GM21528 (cell line): Measurements from ENCODE around the gene SETD9.

ENCODE experiments used
- ATAC-seq: cut with Tn5 transposase; IDR thresholded peaks from one replicate; pipeline ENCODE4 v1.9.1; 2021; ENCODE audit warnings: mild to moderate bottlenecking, moderate library complexity; ENCODE audit not compliant: unreplicated experiment, low FRiP score

SETD9 gene

DNA sequence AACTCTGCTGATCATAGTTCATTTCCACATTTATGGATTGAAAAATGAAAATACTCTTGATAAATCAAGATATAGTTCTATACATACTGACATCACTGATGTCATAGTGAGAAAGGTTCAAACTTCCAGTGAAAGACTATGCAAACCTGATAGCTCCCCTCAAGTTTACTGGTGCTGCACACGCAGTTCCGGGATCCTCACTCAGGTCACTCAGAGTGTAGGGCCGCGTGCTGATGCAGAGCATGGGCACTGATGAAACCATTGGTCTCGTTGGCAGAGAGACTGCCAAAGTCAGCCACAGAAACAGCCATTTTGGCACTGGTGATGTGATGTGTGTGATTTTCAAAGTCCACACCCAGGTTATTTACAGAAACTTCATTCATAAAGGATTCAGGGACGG is 13.5 kb downstream of the SETD9 start:
- ATAC-seq: no peak

GRCh38 chr5:56934325-56934724 is 24.9 kb downstream of the SETD9 start:
- ATAC-seq: no peak

DNA sequence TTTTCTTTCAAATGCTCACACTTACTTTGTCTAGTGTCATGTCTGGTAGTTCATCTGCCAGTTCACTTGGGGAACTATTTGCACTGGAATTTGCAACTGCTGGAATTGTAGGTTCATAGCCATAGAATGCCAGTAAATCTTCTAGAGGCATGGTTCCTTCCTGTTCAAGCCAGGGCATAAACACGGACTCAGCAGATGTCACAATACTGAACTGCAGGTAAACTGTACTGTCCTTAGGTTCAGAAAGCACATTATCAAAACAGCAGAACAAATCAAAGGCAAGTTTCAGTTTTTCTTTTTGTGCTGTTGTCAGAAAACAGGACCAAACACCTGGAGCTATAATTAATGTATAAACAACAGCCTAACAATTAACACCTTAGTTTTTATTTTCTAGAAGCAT is 29.5 kb downstream of the SETD9 start:
- no peak for ATAC-seq

DNA sequence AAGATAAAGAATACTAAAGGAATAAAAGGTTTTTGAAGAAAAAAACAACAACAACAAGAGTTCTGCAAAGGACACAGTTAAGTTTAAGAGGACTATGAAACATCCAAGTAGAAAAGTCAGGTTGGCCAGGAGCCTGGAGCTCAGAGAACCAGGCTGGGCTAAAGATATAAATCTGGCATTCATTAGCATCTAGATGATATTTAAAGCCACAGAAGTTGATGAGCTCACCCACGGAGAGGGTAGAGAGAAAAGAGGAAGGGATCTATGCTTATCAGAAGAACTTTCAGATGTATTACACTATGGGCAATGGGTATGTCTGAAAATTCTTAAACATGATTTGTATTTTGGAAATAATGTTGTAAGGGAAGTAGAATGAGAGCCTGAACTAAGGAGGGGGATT is 32.6 kb downstream of the SETD9 start:
- no peak for ATAC-seq

DNA sequence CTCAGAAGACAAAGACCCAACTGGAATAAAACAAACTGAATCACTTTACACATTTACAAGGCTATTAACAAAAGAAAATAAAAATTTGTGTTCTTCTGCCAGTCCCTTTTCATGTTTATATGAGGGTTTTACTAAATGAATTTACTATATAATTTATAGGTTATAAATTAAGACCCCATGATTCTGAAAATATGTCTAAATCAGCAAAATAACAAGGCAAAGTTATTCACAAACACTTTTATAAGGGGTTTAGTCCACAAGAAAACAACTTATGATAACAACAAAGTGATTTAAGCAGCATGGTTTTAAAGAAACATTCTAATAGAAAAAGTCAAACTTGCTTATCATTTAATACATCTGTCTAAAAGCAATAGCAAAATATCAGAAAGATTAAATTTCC is 37.7 kb downstream of the SETD9 start:
- no peak for ATAC-seq

- peak; percentile 51 for ATAC-seq
These were observed 41.3 kb downstream of the SETD9 start for GRCh38 chr5:56950626-56951125.

DNA sequence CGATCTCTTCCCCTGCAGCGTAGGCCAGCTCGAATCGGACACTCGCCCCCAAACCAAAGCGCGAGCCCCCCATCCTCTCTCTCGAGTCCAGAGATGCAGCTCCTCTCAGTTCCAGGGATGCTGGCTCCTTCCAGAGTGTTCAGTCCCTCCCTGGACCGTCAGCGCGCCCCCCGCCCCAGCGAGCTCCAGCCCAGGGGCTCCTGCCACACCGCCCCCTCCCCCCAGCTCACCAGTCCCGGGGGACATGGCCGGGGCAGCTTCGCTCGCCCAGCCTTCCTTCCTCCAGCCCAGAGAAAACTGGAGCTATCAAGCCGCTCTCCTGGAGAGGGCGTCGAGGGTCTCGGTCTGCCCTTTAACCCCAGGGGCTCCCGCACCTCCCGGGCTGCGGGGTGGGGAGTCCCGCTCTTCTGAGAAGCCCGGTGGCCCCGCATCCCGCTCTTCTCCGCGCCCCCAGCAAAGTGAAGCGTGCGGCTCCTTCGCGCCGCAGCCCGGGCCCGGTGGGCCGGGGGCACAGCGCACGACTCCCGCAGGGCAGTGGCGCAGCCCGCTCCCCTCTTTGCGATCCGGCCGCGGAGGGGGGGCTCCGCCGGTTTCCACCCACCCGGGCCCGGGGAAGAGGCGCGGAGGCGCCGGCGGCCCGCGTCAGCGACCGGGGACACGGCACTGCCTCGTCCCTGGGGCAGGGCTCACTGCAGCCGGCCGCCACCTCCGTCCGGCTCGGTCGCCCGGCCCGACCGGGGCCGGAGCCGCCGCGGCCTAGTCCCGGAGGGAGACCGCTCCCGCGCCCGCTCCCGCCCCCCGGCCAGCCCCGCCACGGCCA is 41.9 kb downstream of the SETD9 start:
- peak; percentile 47 for ATAC-seq

GRCh38 chr5:56951946-56952691 is 42.7 kb downstream of the SETD9 start, which contains the start of gene MIER3:
TSS of gene MIER3 (minus strand) at chr5:56952123. CDS start at chr5:56952102, 21 bp downstream.
- ATAC-seq: peak; percentile 94

DNA sequence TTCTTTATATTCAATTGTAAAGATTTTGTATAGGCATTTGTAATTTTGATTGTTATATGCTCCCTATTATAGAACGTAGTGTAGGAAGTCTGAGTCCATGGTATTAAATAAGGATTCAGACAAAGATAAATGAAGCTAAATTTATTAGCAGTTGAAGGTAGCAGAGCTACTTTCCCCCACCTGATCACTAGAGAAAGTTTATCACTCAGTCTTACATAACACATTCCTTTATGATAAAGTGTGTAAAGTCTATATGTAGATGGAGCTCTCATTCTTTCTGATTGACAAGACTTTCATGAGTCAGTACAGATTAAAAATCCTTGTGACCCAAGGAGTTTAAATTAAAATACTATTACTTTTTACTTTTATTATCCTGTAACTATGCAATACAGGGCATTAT is 44.9 kb downstream of the SETD9 start:
- no peak for ATAC-seq

DNA sequence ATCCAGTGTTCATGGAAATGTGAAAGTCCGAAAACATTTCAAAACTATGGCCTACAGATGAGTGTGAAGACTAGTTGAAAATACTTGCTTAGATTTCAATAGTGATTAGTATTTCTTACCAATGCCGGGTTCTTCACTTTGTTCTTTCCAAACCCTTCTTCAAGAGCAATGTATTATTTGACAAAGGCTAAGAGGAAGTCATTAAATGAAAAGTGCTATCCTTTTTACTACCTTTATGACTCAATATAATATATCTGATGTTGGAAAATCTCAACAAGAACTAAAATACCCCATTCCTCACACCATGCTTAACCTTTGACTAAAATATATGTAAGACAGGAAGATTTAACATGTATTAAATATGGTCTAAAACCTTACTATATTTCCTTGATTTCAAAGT is 49.2 kb downstream of the SETD9 start:
- no peak for ATAC-seq

GRCh38 chr5:56959326-56959725 is 49.9 kb downstream of the SETD9 start:
- no peak for ATAC-seq

DNA sequence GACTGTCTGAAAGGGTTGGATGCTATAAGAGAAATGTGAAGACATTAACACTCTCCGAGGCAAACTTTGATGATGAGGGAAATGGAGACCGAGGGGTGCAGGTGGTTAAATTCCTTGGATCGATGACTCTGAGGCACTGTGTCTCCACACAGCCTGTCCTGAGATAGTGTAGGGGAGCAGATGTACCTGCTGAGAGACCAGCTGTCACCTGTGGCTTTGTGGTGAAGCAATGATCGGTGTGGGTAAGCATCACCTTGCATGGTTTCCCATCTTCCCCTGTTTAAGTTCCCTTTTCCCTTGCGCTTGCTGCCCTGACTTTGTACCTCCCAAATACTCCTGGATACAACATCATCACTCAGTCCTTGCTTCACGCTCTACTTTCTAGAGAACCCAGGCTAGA is 52.4 kb downstream of the SETD9 start:
- ATAC-seq: no peak

DNA sequence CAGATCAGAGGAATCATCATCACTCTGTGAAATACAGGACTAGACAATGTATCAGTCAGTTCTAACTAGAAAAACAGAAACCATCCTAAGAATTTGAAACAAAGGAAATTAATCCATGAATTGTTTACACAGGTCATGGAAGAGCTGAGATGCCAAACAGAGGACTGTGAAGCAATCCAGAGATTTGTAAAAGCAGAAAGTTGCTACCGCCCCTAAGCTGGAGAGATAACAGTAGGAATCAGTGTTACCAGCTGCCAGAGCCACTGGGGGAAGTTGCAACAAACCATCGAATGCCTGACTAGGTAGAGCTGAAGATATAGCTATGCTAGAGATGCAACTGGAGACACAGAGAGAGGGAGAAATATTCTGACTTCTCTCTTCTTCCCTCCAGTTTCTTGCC is 52.9 kb downstream of the SETD9 start:
- no peak for ATAC-seq

GRCh38 chr5:56963246-56963645 is 53.9 kb downstream of the SETD9 start:
- no peak for ATAC-seq

- ATAC-seq: no peak
These were observed 54.8 kb downstream of the SETD9 start for GRCh38 chr5:56964173-56964572.
